Suprapubic skin (tissue), 4 donors: ENCODE data around the gene SNX22.

Experiments
- POLR2A ChIP-seq, 2 donors: fragments of 450-650 bp; IDR thresholded peaks; one replicate each; pipeline ENCODE4 v1.6.1; 2017; ENCODE audit warnings: antibody characterized with exemption in 2 of 2, mild to moderate bottlenecking in 2 of 2, moderate library complexity in 2 of 2
- POLR2AphosphoS5 ChIP-seq, 3 donors: sonication (generic); formaldehyde crosslinking; IDR thresholded peaks; one replicate each; pipeline ENCODE4 v1.6.1; 2017; ENCODE audit warnings: antibody characterized with exemption in 3 of 3
- TF ChIP-seq, protein P1 (sequence below), 2 donors: fragments of 200-600 bp in 1 of 2; fragments of 450-650 bp in 1 of 2; sonication (generic) in 1 of 2; IDR thresholded peaks; one replicate each; pipeline ENCODE4 v1.5.1; 2016 to 2019; ENCODE audit warnings: antibody characterized with exemption in 2 of 2, mild to moderate bottlenecking in 1 of 2, moderate library complexity in 1 of 2

DNA sequence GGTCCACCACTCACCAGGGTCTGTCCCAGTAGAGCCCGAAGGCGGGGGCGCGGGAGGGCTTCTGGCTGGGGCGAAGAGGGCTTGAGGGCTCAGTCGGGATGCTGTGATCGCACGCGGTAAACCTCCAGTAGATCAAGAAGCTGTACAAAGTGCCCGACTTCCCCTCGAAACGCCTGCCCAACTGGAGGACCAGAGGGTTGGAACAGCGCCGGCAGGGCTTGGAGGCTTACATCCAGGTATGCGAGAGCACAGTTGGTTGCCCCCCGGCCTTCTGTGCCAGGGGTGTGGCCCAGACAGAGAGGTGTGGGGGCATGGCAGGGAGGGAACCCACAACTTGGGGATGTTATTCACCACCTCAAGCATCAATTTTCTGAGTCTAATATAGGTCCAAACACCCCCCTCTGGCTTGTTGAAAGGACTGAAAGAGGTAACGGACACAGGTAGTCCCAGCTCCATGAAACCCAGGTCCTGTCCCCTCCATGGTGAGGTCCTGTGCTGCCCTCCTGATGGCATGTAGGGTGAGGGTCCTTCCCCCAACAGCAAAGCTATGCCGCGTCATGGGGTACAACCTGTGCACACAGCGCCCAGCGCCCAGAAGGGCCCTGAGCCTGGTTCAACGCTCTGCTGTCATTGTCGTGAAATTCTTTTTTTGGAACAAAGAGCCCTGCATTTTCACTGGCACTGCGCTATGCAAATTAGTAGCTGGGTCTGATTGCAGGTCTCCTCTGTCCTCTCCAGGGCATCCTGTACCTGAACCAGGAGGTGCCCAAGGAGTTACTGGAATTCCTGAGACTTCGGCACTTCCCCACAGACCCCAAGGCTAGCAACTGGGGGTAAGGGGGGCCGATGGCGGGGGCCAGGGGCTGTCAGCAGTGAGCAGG, 1.2 kb downstream of the SNX22 start:
- TF ChIP-seq, protein P1, sequence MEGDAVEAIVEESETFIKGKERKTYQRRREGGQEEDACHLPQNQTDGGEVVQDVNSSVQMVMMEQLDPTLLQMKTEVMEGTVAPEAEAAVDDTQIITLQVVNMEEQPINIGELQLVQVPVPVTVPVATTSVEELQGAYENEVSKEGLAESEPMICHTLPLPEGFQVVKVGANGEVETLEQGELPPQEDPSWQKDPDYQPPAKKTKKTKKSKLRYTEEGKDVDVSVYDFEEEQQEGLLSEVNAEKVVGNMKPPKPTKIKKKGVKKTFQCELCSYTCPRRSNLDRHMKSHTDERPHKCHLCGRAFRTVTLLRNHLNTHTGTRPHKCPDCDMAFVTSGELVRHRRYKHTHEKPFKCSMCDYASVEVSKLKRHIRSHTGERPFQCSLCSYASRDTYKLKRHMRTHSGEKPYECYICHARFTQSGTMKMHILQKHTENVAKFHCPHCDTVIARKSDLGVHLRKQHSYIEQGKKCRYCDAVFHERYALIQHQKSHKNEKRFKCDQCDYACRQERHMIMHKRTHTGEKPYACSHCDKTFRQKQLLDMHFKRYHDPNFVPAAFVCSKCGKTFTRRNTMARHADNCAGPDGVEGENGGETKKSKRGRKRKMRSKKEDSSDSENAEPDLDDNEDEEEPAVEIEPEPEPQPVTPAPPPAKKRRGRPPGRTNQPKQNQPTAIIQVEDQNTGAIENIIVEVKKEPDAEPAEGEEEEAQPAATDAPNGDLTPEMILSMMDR (IDR thresholded peaks at IDR 0.05), result no peak
- TF ChIP-seq POLR2A (IDR thresholded peaks at IDR 0.05), result no peak
- TF ChIP-seq POLR2AphosphoS5 (IDR thresholded peaks at IDR 0.05), result no peak
